Suprapubic skin (tissue), 3 donors: ENCODE measurements around the gene TMEM109.

Experiments
- POLR2AphosphoS5 ChIP-seq, 3 donors: sonication (generic); formaldehyde crosslinking; IDR thresholded peaks; one replicate each; pipeline ENCODE4 v1.6.1; 2017; ENCODE audit warnings: antibody characterized with exemption in 3 of 3
- TF ChIP-seq, protein P1 (sequence below), 2 donors: fragments of 200-600 bp in 1 of 2; fragments of 450-650 bp in 1 of 2; sonication (generic) in 1 of 2; IDR thresholded peaks; one replicate each; pipeline ENCODE4 v1.5.1; 2016 to 2019; ENCODE audit warnings: antibody characterized with exemption in 2 of 2, mild to moderate bottlenecking in 1 of 2, moderate library complexity in 1 of 2

DNA sequence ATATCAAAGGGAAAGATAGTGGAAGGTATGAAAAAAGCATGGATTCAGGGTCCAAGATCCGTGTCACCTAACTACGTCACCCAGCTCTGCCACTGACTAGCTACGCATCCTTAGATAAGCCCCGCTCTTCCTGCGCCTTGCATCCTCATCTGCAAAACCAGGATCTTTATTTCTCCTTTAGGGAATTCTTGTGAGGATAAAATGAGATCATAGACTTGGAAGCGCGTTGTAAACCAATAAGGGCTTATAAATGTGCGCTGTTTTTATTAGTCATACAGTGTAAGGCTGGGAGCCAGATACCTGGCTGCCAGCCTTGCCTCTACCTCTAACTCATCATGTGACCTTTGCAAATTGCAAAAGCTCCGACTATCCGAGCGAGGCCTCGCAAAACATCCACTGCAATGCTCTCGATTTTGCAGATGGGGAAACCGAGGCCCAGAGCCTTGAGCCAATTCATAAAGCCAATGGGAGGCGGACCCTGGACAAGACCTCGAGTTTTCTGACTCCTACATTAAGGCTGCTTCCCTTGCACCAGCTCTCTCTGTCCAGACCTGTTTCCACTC lies 8.3 kb upstream of the TMEM109 start:
- no peak for TF ChIP-seq POLR2AphosphoS5 (IDR thresholded peaks at IDR 0.05)
- TF ChIP-seq, protein P1, sequence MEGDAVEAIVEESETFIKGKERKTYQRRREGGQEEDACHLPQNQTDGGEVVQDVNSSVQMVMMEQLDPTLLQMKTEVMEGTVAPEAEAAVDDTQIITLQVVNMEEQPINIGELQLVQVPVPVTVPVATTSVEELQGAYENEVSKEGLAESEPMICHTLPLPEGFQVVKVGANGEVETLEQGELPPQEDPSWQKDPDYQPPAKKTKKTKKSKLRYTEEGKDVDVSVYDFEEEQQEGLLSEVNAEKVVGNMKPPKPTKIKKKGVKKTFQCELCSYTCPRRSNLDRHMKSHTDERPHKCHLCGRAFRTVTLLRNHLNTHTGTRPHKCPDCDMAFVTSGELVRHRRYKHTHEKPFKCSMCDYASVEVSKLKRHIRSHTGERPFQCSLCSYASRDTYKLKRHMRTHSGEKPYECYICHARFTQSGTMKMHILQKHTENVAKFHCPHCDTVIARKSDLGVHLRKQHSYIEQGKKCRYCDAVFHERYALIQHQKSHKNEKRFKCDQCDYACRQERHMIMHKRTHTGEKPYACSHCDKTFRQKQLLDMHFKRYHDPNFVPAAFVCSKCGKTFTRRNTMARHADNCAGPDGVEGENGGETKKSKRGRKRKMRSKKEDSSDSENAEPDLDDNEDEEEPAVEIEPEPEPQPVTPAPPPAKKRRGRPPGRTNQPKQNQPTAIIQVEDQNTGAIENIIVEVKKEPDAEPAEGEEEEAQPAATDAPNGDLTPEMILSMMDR (IDR thresholded peaks at IDR 0.05): no peak
